SW480 (cell line): Measurements from ENCODE around the gene ARRDC3.

Experiments
- DNase-seq: peaks from one replicate; pipeline ENCODE4 v3.0.0-alpha.2; 2016; ENCODE audit warnings: low spot score

ARRDC3 gene

GRCh38 chr5:91384671-91385430 is 1.7 kb upstream of the ARRDC3 start:
- peak; percentile 93 for DNase-seq

DNA sequence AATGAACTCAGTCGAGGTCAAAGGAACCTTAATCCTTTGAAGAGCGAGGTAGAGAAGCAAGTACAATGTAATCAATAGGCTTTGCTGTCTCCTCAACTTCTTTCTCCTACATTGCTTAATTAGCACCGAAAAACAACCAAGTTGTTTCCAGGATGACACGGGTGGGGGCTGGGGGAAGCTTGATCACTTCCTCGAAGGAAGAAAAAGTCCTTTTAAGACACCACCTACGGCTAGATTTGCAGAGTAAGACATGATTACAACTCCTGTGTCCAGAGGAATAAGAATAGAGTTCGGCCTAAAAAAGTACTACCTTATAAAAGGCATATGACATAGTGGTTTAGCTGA is 811 bp upstream of the ARRDC3 start:
- peak; percentile 24 for DNase-seq

- peak; percentile 63 for DNase-seq
Measured at GRCh38 chr5:91382530-91383026, 539 bp downstream of the ARRDC3 start.

- peak; percentile 86 for DNase-seq
Measured at GRCh38 chr5:91381774-91382359, 1.2 kb downstream of the ARRDC3 start.

- DNase-seq = no peak
Measured at GRCh38 chr5:91381239-91381773, 1.8 kb downstream of the ARRDC3 start.

GRCh38 chr5:91380491-91381238 is 2.5 kb downstream of the ARRDC3 start:
- DNase-seq = peak; percentile 95

GRCh38 chr5:91379914-91380490 is 3.1 kb downstream of the ARRDC3 start:
- DNase-seq = peak; percentile 96

- DNase-seq = no peak
Measured at GRCh38 chr5:91379246-91379913, 3.7 kb downstream of the ARRDC3 start.

DNA sequence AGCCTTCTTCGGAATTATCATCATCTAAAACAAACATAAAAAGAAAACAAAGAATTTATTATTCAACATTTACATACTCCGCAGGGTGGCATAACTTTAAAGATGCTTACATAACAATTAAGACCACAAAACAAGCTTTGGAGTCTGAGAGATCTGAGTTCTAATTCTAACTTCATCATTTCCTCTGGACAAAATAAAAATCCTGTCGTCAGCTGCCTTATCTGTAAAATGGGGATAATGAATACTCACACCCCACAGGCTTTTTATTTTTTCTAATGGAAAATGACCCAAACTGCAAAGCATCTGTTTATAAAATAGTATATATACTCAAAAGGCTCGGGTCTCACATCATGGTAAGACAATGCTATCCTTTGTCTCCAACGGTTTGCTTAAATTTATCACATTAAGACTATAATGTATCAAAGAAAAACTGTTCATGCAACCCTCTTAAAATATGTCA is 4.3 kb downstream of the ARRDC3 start:
- DNase-seq = peak; percentile 9

- DNase-seq = no peak
Measured at GRCh38 chr5:91374893-91375520, 8.1 kb downstream of the ARRDC3 start.

- DNase-seq = no peak
Measured at GRCh38 chr5:91373600-91373999, 9.5 kb downstream of the ARRDC3 start.

DNA sequence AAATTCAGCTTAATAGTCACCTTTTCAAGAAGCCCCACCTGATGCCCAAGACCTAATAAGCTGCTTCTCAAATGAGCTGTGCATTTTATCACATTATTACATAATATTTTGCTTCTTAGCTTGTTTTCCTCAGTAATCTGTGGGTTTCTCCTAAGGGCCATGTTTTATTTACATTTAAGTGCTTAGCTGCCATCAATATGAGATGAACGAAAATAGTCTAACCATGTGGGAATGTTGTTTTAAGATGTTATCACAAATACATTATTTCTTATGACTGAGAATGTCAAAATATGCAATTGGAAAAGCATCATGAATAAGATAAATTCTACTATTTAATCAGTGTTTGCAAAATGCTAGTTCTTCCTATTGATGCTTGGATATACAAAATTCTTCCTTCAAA is 10.1 kb downstream of the ARRDC3 start:
- DNase-seq = no peak

- no peak for DNase-seq
Measured at GRCh38 chr5:91369480-91369879, 13.6 kb downstream of the ARRDC3 start.

DNA sequence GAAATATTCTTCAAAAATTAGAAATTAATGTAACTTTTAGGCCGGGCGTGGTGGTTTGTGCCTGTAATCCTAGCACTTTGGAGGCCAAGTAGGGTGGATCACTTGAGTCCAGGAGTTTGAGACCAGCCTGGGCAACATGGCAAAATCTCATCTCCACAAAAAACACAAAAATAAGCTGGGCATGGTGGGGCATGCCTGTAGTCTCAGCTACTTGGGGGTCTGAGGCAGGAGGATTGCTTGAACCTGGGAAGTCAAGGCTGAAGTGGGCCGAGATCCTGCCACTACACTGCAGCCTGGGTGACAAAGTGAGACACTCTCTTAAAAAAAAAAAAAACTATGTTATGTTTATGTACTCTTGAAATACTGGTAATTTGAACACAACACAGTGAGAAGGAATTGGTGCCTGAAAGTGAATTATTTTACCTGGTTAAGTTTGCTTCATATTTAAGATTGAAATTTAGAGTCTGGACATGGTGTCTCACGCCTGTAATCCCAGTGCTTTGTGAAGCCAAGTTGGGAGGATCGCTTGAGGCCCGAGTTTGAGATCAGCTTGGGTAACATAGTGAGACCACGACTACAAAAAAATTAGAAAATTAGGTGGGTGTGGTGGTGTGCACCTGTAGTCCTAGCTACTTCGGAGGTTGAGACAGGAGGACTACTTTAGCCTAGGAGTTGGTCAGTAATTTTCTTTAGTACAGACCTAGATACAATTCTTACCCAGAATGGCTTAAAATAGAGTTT is 15.0 kb downstream of the ARRDC3 start:
- DNase-seq = no peak

DNA sequence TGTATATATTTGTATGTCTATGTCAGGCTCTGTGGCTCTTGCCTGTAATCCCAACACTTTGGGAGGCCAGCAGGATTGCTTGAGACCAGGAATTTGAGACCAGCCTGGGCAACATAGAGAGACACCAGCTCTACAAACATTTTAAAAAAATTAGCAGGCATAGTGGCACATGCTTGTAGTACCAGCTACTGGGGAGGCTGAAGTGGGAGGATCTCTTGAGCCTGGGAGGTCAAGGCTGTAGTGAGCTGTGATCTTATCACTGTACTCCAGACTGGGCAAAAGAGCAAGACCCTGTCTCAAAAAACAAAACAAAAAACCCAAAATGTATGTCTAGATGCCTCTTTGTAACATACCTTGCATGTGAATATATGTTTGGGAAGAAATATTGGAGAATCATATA is 15.8 kb downstream of the ARRDC3 start:
- DNase-seq = no peak

- no peak for DNase-seq
Measured at GRCh38 chr5:91366551-91366950, 16.6 kb downstream of the ARRDC3 start.

DNA sequence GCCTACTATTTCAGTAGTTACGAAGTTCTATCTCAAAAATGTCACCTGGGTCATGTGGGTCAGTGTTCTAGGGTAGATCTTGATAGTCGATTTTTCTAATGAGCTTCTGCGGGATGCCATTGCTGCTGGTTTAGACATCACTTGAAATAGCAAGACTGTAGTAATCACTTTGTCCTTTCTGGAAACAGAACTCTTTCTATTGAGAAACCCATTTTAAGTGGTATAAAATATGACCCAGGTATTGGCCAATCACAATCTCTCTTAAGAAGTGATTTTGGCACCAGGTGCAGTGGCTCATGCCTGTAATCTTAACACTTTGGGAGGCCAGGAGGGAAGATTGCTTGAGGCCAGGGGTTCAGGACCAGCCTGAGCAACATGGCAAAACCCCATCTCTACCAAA is 17.6 kb downstream of the ARRDC3 start:
- DNase-seq = no peak

DNA sequence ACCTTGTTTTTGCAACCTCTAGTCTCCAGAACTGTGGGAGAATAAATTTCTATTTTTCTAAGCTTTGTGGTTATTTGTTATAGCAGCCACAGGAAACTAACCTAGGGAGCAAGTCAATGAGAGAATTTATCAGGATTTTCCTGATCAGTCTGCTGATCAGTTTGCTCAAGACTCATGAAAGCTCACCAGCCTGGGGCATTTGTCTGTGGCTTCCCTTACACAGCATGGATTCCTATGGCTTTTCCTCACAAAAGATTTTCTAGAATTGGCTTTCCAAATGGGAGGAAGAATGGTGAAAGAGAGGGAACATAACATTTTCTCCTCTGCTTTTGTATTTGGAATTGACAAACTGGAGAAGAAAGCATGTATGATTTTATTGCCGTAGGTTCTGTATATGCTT is 20.2 kb downstream of the ARRDC3 start:
- DNase-seq = no peak

DNA sequence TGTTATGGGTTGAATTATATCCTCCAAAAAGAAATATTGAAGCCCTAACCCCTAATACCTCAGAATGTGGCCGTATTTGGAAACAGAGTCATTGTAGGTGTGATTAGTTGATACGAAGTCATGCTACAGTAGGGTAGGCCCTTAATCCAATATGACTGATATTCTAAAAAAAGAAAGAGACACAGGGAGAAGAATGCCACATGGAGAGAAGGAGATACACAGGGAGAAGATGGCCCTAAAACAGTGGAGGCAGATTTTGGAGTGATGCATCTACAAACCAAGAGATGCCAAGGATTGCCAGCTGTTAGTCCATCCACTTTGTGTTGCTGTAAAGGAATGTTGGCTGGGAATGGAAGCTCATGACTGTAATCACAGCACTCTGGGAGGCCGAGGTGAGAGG is 21.3 kb downstream of the ARRDC3 start:
- no peak for DNase-seq

DNA sequence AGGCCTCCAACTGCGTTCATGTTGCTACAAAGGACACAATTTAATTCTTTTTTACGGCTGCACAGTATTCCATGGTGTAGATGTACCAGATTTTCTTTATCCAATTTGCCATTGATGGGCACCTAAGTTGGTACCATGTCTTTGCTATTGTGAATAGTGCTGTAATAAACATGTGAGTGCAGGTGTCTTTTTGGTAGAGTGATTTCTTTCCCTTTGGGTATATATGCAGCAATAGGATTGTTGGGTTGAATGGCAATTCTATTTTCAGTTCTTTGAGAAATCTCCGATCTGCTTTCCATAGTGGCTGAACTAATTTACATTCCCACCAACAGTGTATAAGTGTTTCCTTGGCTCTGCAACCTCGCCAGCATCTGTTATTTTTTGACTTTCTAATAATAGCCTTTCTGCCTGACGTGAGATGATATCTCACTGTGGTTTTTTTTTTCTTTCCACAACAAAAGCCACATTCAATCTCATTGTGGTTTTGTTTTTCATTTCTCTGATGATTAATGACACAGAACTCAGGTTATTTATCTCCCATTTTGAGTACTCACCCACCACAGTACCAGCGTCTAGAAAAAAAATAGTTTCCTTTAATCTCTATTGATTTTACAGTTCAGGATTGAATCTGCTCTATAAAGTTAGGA is 21.9 kb downstream of the ARRDC3 start:
- peak; percentile 23 for DNase-seq
